SW 1271 (cell line): ENCODE results near the gene PARP11.

Source experiments
- DNase-seq, 2 experiments: peaks; one replicate each; lab custom pipeline; 2025; lab: John Stamatoyannopoulos, UW

Gene PARP11

GRCh38 chr12:3821441-3821840 lies 51.8 kb downstream of the PARP11 start:
- DNase-seq, result no peak

GRCh38 chr12:3820122-3820521 lies 53.1 kb downstream of the PARP11 start:
- DNase-seq, result peak in 1 of 2 experiments; percentile 8

DNA sequence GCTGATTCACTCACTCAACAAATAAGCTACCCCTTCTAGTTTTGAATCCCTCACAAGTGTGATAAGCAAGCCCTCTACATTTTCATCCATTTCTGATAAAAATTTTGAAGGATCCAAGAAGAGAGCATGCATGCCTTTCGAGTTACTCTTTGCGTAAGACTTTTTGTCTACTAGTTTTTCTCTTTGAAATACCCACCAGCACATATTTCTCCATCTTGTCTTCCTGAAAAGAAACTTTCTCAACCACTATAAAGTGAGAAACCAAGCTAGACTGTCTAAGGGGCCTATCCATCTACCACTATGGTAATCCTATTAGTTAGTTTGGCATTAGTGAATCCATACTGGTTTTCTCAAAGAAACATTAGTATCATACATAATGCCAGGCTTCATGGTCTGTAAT lies 56.9 kb downstream of the PARP11 start:
- DNase-seq, result no peak

DNA sequence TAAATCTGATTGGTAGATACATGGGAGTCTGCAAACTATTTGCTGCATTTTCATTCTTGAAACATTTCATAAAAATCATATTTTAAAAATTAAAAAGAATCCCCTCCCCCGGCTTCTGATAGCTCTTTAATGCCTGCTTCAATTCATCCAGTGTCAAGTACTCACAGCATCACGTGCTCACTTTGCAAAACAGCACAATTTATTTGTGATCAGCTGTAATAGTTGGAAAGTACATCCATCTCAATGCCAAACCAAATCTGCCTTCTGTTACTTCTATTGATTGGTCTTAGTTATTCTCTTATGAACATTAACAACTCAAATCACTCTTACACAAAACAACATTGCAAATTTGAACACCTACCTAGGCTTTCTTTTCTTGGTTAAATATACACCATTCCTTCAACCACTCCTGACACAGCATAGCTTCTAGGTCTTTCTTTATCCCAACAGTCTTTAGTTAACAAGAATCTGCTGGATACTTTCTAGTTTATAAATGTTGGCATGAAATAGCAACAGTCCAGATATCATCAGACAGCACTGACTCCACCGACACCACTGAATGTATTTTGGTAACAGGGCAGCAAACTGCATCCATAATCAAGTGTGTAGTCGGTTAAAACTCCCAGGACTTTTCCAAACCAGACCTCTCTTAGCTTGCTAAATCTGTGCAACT lies 58.0 kb downstream of the PARP11 start:
- DNase-seq, result no peak

DNA sequence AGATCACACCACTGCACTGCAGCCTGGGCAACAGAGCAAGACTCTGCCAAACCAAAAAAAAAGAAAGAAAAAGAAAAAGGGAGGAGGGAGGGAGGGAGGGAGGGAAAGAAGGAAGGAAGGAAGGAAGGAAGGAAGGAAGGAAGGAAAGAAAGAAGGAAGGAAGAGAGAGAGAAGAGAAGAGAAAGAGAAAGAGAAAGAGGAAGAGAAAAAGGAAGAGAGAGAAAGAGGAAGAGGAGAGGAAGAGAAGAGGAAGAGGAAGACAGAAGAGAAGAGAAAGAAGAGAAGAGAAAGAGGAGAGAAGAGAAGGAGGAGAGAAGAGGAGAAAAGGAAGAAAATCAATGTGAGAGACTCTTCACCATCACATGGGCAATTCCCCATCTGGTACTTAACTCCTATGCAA lies 62.7 kb downstream of the PARP11 start:
- no peak for DNase-seq

DNA sequence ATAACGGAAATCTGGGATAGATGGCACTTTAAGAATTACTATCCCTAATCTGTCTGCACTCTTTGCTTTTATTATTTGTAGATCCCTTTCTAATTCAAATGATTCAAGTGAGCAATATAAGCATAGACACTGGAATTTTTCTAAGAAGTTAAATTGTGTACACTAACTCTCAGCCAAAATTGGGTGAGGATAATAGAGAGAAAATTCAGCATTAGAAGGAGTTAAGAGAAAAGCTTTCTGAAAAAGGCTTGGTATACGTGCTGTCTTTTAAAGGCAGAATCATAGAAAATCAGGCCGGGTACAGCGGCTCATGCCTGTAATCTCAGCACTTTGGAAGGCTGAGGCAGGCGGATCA lies 63.2 kb downstream of the PARP11 start:
- DNase-seq, result no peak

GRCh38 chr12:3809357-3810015 lies 63.7 kb downstream of the PARP11 start:
- DNase-seq, result no peak

- no peak for DNase-seq
These were observed 68.1 kb downstream of the PARP11 start for GRCh38 chr12:3805077-3805476.

GRCh38 chr12:3803865-3804472 lies 69.2 kb downstream of the PARP11 start:
- DNase-seq, result peak; percentile 19 to 67

DNA sequence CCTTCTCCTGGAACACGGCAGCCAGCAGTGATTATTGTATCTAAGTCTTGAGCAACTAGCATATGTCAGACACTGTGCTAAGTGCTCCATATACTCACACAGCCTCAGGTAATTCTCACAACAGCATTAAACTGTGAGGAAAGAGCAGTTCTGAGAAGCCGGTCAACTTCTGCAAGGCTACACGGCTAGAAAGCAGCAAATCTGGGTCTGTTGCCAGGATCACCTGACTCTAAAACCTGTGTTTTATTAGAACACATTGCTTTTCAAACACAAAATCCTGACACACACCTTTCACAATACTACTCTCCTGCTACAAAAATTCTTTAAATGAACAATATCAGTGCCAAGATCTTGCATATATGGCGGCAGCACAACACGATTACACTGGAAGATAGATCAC lies 70.5 kb downstream of the PARP11 start:
- no peak for DNase-seq

DNA sequence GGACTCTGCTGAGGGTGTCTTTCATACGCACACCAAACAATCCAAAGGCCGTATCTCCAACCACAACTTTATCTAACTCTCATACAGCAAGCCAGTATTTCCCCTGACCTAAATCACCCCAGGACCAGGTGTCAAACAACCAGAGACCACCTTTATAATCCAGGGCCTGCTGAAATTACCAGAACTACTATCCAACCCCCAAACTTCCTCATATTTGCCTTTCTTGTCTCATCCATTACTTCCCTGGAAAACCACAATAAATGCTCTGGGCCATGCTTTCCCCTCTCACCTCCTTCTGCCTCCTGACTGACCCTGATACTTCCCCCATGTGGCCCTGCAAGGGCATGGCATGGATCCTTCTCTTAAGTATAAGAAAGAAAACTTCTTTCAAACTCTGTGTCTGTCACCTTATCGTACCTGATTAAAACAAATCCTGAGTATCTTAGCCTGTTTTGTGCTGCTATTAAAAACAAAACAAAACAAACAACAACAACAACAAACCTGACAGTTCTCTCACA lies 75.6 kb downstream of the PARP11 start:
- DNase-seq, result peak in 1 of 2 experiments; percentile 10

DNA sequence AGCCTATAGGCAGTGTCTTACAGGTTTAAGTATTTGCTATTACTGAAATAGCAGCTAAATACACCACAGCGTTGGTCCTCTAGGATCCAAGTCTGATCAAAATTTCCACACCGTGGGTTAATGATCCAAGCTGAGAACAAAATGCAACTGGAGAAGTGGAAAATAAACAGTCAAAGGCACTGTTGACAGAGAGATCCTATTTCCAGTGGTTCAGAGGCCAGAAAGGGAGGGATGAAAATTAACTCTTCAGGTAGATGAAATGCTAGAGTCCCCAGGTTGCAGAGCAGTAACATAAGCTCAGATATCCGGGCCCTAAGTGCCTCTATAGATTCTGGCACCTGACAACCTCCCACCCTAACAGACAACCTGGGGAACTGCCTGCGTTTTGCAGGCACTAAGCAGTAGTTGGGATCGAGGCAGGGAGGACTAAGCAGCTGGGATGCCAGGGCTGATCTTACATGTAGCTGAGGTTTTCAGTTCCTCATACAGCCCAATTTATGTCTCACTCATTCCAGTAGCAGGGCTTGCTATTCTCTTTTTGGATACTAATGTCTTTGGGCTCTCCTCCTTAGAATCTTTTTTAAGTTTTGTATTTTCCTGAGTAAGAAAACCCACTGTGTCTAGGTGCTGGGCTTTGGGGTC lies 77.6 kb downstream of the PARP11 start:
- DNase-seq, result no peak

DNA sequence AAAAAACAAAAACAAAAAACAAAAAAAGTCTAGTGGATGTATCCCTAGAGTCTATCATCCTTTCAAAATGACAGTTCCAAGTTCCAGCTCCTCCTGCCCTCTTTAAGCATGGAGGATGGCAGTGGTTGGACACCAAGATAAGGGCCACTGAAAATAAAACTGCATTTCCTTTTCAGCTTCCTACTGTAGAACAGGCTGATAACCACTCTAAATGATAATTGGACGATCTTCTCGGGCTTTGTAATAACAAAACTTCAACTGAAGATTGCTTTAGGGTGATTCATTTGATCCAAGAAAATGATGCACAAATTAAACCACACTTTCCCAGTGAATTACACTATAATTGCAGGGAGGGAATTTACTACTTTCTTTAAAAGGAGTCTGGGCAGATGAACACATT lies 78.1 kb downstream of the PARP11 start:
- DNase-seq, result no peak

- DNase-seq, result no peak
These were observed 80.4 kb downstream of the PARP11 start for GRCh38 chr12:3792623-3793288.

- DNase-seq, result no peak
These were observed 81.8 kb downstream of the PARP11 start for GRCh38 chr12:3791256-3791874.

DNA sequence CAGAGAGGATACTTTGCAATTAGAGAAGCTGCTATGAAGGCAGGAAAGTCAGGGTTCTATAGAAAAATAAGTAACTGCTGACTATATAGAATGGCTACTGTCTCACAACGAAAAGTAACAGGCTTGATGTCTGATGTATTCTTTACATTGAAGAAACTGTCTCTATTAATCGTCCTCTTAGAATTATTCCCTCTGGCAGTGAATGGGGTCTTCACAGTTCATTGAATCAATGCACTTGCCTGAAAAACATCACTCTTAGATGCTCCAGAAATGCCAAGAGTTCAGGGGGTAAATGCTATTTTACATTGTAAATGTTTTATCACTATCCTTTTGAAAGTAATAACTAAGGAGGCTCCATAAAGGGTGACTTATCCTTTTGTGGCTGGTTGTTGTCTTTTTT lies 82.6 kb downstream of the PARP11 start:
- DNase-seq, result no peak

GRCh38 chr12:3789838-3790237 lies 83.4 kb downstream of the PARP11 start:
- DNase-seq, result no peak

DNA sequence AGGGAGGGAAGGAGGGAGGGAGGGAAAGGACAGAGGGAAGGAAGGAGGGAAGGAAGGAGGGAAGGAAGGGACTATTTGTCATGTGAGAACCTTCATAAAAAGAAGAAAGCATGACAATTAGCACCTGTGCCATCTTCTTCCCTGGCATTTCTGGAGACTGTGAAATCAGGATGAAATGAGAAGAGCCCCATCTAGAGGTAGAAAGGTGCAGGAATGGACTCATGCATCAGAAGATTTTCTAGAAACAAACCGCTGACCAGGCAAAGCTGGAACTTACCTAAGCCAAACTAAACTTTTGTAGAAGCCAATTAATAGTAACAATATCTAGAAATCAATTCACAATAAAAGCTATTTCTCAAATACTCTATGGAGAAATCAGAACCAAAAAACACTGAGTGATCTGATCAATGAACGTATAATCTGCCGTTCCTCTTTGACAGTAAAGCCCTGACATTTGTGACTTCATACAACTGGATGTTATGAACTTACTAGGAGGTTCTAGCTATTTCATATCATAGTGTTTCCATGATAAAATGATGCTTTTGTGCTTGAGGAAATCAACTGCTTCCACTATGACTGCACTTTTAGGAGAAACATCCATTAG lies 95.9 kb downstream of the PARP11 start:
- DNase-seq, result peak in 1 of 2 experiments; percentile 59

GRCh38 chr12:3775385-3776035 lies 97.7 kb downstream of the PARP11 start:
- no peak for DNase-seq

DNA sequence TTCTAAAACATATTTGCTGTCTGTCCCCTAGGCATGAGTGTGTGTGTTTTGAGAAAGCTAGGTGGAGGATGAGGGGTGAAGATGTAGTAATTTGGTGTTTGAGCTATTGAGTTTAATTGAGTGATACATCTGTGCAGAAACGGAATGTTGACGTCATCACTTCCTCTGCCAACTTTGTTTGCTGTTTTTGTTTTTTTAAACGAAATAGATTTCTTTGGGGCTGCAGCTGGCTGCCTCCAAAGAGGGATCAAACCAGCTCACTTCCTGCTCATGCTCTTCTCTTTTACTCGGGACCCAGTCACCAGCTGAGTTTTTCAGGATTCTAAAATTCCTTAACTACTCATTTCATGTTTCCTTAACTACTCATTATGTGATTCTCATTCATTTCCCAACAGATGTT lies 100.8 kb downstream of the PARP11 start:
- no peak for DNase-seq

GRCh38 chr12:3771853-3772252 lies 101.3 kb downstream of the PARP11 start:
- no peak for DNase-seq
